DMS53 (cell line): ENCODE measurements around the gene RHOF.
"Not testable (repeated sequence)": the region's sequence is repeated elsewhere in the genome, so short reads cannot be mapped to it uniquely, and the experiment has no call there.

Experiments used
- DNase-seq: peaks from one replicate; lab custom pipeline; 2025; lab: John Stamatoyannopoulos, UW

The RHOF gene

GRCh38 chr12:121792607-121793439, 665 bp downstream of the RHOF start:
- DNase-seq: no peak

DNA sequence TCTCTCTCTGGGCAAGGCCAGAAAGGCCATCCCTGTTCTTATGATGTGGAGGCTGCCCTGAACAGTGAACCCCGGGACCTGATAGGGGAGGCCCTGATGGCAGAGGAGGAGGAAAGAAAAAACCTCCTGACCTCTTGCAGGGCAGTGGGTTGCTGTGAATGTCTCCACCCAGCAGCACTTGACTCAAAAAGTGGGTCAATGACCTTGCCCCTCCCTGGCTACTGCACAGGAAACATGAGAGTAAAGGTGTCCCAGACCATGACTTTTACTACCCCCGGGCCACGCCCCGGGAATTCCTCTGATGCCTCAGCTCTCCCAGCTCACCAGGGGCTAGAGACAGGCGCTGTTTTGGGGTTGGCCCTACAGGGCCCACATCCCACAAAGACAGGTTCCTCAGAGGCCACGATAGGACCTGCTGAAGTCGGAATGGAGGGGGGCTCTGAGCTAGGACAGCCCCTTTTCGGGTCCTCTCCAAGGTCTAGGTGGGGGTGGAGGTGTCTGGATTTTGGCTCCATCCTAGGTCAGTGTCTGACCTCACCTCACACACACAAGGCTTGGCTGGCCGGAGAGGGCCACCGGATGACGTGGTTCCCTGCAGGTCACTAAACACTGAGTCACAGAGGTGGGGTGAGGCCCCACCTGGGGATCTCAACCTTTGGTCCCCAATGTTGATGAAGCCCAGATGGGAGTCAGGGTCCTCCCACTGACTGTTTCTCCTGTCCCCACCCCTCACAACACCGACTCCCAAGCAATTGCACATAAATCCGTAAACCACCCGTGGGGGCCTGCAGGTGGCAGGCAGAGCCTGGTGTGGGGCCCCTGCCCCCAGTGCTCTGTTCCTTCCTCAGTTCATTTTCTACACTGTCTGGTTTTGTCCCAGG, 1.6 kb downstream of the RHOF start:
- DNase-seq: no peak

DNA sequence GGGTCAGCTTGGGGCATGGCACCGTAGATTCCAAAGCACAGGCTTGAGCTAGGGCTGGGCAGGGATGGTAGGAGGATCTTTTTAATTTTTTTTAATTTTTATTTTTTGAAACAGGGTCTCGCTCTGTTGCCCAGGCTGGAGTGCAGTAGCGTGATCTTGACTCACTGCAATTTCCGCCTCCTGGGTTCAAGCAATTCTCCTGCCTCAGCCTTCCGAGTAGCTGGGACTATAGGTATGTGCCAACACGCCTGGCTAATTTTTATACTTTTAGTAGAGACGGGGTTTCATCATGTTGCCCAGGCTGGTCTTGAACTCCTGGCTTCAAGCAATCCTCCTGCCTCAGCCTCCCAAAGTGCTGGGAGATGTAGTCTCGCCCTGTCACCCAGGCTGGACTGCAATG, 2.7 kb downstream of the RHOF start:
- not testable (repeated sequence) for DNase-seq

DNA sequence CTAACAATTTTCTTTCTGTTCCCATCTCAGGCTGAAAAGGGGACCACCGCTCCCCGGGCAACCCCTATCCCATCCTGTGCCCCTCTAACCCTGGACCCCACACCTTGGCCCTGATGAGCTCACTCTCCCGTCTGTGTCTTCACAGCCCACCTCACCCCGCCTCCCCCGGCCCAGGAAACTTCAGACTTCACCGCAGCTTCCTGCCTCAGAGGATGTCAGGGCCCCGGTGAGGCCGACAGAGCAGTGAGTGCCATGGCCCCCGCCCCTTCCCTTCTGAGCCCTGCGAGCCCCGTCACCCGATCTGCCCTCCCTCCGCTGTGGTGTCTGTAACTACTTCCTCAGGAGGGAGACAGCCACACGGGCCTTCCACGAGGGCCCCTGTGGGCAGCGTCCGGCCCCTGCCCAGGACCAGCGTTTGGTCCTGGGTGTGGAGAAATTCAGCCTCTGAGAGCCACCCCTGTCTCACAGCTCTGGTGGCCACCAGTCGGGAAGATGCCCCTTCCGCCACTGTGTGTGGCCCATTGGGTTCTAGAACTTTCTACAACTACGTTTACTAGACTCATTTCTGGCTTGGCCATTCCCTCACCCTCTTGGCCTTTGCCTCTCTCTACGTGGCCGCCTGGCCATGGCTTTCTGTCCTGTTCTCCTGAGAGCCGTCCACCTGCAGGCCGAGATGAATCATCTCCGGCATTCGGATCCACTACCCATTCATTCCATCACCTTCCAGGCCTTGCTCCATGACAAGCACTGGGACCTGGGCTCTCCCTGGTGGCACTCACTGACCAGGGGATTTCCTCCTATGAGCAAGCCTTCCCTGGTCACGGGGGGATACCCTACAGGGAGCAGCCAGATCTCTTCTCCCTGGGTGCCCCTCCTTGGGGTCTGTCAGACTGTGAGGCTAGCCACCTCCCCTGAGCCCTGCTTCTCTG, 3.4 kb downstream of the RHOF start:
- no peak for DNase-seq

DNA sequence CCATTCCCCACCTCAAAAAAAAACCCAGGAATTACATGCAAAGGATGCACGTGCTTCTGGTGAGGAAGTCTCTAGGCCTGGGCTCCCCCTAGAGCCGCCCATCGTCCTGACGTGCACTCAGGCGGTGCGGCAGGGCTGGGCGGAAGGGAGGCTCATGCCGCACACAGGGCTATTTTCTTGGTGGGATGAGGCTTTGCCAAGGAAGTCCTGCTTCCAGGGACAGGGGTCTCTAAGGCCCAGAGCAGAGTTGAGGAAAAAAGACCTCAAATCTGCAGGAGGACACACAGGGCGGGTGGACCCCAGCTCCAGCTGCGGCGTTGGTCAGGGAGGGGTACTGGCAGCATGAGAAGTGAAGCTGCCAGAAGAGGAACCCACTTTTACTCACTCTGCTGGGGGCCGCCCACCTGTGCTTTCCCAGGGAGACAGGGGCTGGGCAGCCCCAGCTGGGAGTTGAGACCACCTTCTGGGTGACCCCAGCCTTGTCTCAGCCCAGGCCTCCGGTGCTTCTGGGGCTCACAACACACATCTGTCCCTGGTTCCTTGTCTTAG, 4.2 kb downstream of the RHOF start:
- DNase-seq: no peak

DNA sequence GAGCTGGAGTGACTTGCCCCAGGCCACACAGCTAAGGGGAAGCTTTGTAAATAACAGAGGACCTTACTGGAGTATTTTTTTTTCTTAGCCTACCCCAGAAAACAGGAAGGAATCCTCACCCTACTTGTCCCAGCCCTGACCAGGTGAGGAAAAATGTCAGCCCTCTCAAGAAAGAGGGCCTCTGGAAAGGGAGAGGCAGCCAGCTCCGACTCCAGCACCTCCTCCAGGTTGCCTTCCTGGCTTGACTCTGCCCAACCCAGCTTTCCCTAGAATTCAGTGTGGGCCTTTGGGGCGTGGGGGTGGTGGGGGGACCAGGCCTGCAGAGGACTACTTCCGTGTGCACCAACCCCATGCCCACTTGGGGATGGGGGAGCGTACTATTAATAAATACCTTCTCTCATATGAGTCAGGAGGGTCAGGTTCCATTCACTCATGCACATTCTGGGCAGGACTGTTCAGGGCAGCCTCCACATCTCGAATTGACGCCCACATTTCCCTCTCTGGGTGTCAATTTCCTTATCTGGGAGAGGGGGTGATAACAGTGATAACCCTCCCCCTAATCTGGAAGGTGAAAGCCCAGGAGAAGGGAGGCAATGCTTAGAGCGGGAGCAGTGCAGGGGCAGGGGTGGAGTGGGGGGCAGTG, 5.2 kb downstream of the RHOF start:
- no peak for DNase-seq

- no peak for DNase-seq
Measured at GRCh38 chr12:121787063-121788025, 6.1 kb downstream of the RHOF start.

DNA sequence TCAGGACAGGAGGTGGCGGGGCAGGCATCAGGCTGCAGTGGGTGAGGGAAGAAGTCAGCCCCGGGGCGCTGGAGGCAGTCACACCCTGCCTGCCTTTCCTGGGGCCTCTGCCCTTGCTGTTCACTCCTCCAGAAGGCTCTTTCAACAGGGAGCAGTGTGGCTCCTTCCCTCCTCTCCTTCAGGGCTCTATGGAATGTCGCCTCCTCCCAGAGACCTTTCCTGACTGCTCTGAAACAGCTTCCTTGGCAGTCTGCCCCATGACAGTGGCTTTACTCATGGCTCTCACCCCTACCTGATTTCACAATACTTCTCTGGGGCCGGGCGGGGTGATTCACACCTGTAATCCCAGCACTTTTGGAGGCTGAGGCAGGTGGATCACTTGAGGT, 7.1 kb downstream of the RHOF start:
- peak; percentile 38 for DNase-seq

DNA sequence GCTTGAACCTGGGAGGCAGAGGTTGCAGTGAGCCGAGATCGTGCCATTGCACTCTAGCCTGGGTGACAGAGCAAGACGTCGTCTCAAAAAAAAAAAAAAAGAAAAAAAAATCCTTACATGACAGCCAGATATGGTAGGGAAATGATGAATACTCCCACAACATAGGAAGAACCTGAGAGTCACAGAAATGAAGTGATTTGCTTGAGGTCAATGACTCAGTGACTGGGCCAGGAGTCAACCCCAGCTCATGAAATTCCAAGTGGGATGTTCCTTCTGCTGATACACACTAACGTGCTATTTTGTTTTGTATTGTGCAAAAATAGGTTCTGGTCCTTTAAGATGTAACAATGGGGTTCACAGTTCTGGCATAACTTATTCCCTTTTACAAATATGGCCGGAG, 9.0 kb downstream of the RHOF start:
- DNase-seq: no peak

DNA sequence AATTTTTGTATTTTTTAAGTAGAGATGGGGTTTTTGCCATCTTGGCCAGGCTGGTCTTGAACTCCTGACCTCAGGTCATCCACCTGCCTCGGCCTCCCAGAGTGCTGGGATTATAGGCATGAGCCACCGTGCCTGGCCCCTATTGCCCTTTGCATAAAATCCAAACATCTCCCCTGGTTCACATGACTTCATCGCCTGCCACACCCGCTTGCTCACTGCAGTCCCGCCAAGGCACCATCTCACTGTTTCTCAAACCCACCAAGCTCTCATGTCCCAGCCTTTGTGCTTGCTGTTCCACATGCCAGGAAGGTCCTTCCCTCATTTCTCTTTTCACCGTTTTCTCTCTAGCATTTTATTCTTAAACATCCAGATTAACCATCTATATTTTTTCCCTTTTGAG, 9.7 kb downstream of the RHOF start:
- DNase-seq: no peak

- no peak for DNase-seq
Measured at GRCh38 chr12:121781998-121782979, 11.2 kb downstream of the RHOF start.

GRCh38 chr12:121781484-121781997, 11.9 kb downstream of the RHOF start:
- no peak for DNase-seq

GRCh38 chr12:121780429-121780828, 13.1 kb downstream of the RHOF start:
- no peak for DNase-seq

- no peak for DNase-seq
Measured at GRCh38 chr12:121779422-121779895, 14.0 kb downstream of the RHOF start.

GRCh38 chr12:121778567-121779421, 14.7 kb downstream of the RHOF start:
- no peak for DNase-seq

GRCh38 chr12:121776190-121777098, 17.0 kb downstream of the RHOF start:
- DNase-seq: peak; percentile 81
